NOMO-1 (cell line): ENCODE data around the gene NOP53.
"Not testable (repeated sequence)": the region's sequence is repeated elsewhere in the genome, so short reads cannot be mapped to it uniquely, and the experiment has no call there.

Experiments used
- DNase-seq, 2 experiments: peaks; one replicate each; lab custom pipeline; 2025; ENCODE audit not compliant: unreplicated experiment in 2 of 2; lab: John Stamatoyannopoulos, UW

NOP53 gene

DNA sequence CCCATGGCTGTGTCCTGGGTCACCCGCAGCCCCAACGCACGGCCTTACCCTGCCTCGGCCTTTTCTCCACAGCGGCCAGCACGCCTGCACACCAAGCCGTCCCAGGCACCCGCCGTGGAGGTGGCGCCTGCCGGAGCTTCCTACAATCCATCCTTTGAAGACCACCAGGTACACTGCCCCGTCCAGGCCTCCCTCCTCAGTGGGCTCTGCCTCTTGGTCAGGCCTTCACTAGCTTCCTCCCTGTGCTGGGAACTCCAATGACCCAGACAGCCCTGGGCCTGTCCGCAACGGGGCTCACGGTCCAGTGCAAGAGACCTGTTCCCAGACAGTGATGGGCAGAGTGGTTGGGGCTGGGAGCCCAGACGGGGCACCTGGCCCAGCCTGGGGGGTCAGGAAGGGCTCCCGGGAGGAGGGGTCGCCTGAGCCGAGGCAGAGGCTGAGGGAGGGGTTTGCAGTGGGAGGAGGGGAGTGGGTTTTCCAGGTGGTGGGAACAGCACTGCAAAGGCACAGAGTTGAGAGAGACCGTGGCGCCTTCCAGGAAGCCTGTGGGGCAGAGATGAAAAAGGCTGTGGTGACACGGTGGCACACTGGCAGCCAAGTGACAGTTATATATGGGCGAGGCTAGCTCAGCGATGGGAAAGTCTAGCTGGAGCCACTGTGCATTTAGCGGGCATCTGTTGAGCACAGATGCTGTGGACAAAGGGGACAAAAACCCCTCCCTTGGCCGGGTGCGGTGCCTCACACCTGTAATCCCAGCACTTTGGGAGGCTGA is 7.3 kb downstream of the NOP53 start:
- no peak for DNase-seq

DNA sequence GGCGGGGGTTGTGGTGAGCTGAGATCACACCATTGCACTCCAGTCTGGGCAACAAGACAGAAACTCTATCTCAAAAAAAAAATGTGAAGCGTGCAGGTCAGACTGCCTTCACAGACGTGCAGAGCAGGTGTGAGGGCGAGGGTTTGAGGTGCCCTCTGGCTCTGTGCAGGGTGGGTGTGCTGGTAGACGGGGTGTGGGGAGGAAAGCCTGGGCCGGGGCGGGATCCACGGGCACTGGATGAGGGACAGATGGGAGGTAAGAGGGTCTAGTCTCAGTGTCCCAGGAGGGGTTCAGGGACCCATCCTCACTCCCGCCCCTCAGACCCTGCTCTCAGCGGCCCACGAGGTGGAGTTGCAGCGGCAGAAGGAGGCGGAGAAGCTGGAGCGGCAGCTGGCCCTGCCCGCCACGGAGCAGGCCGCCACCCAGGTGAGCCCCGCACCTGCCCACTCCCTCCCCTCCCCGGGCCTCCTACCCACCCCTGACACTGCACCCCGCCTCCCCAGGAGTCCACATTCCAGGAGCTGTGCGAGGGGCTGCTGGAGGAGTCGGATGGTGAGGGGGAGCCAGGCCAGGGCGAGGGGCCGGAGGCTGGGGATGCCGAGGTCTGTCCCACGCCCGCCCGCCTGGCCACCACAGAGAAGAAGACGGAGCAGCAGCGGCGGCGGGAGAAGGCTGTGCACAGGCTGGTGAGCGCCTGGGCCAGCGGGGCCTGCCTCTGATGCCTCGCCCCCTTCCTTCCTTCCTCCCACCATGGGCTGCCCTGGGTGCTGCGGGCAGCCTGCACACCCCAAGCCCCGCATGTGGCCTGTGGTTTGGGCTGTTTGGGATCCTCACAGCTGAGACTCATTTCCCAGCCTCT is 9.1 kb downstream of the NOP53 start:
- no peak for DNase-seq

DNA sequence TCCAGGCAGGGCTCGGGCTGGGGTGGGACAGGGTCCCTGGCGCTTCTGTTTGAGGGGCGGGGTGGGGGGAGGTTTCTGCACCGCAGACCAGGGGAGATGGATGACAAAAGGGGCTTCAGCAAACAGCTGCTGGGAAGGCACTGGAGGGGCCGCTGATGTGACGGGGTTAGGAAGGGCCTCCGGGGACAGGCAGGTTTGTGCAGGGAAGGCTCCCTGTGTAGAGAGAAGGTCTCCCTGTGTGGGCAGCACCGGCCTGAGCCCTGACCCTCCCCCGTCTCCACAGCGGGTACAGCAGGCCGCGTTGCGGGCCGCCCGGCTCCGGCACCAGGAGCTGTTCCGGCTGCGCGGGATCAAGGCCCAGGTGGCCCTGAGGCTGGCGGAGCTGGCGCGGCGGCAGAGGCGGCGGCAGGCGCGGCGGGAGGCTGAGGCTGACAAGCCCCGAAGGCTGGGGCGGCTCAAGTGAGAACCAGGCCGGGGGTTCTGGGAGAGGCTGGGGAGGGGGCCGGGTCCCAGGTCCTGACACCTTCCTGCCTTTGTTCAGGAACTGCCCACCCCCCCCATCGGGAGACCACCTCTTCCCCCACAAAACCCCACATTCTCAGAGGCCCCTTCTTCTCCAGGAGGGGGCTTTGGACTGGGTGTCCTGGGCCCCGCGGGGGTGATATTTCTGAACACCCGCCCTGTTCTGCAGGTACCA is 9.9 kb downstream of the NOP53 start:
- no peak for DNase-seq

DNA sequence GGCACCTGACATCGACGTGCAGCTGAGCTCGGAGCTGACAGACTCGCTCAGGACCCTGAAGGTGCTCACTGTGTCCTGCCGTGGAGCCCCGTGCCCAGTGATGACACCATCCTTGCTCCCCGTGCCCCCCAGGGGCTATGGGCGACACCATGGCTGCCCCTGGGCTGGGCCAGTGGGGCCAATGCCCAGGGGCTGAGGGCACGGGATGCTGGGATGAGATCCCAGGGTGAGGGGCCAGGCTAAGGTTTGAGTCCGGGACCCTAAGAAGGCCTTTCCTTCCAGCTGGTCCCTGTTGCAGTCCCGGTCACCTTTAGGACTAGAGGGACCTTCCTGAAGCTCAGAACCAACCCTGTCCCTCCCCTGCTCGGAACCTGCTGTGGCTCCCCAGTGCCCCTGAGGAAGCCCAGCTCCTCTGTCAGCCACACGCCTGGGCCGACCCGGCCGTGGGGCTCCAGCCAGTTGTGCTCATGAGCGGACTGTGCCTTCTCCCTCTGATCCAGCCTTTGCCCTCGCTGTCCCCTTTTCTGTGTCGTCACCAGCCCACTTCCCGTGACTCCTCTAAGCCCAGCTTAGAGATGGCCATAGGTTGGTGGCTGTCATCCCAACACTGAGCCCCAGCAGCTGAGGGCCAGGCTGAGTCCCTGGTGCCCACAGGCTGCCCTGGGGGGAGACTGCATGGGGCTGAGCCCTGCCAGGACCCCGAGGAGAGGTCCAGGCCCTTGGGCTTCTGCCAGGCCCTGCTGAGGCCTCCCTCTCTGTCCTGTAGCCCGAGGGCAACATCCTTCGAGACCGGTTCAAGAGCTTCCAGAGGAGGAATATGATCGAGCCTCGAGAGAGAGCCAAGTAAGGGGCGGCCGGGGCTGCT is 10.6 kb downstream of the NOP53 start:
- no peak for DNase-seq

DNA sequence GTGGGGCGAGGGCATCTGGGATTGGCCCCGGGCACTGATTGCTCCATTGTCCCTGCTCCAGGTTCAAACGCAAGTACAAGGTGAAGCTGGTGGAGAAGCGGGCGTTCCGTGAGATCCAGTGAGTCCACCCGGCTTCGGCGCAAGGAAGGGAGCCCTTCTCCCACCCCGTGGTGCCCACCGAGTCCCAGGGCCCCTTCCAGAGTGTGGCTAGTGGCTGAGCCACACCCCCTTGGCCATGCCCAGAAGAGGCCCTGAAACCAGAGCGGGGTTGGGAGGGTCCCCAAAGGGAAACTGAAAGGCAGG is 11.2 kb downstream of the NOP53 start:
- DNase-seq, result no peak

DNA sequence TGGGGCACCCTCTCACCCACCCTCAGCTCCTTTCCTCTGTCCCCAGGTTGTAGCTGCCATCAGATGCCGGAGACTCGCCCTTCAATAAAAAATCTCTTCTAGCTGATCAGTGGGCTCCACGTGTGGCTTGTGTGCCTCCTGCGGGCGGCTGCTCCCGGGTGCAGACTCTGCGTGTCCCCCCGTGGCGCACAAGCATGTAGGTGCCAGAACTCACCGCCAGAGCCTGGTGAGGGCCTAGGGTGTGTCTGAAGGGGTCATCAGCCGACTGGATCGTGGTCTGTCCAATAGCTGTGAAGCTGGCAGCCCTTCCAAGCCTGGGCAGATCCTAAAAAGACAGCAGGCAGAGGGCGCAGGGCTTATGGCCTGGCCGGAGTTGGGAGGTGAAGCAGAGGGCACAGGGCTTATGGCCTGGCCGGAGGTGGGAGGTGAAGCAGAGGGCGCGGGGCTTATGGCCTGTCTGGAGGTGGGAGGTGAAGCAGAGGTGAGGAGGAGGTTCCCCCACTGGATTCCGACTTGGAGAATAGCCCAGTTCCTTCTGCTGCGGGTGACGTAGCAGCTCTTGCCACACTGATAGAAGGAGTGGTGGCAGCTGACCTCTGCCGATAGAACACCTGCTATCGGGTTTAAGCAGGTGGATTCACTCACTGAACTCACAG is 11.7 kb downstream of the NOP53 start:
- DNase-seq, result no peak

DNA sequence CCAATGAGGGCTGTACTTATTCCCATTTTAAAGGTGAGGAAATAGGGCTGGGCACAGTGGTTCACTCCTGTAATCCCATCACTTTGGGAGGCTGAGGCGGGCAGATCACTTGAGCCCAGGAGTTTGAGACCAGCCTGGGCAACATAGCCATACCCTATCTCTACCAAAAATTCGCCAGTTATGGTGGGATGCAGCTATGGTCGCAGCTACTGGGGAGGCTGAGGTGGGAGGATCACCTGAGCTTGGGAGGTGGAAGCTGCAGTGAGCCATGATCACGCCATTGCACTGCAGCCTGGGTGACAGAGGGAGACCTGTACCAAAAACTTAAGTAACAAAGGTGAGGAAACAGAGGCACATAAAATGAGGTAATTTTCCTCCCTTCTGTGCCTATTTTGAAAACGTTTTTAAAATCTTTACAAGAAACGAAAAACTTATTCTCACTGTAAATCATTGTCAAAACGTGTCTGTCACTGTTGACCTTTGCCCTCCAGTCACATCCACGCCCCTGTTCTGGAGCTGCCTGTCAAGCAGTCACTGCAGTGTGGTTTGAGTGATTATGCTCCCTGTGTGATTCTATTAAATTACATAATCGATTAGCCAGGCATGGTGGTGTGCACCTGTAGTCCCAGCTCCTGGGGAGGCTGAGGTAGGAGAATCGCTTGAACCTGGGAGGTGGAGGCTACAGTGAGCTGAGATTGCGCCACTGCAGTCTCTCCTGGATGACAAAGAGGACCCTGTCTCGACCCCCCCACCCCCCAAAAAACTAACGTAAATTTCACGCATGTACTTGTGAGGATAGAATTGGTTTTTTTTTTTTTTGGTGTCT is 12.5 kb downstream of the NOP53 start:
- DNase-seq, result no peak

DNA sequence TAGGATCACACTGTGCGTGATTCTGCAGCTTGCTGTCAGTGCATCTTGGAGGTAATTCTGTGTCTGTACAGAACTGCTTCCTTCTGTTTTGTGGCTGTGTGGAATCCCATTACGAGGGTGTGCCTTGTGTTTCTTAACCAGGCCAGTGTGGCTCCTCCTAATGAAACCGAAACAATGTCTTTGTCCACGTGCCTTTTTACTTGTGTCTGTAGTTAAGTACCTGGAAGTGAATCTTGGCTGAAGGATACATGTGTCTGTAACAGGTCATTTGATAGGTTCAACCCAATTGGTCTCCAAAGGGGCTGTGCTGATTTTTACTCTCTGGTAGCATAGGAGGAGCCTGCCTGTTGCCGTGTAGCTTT is 13.1 kb downstream of the NOP53 start:
- DNase-seq, result no peak

DNA sequence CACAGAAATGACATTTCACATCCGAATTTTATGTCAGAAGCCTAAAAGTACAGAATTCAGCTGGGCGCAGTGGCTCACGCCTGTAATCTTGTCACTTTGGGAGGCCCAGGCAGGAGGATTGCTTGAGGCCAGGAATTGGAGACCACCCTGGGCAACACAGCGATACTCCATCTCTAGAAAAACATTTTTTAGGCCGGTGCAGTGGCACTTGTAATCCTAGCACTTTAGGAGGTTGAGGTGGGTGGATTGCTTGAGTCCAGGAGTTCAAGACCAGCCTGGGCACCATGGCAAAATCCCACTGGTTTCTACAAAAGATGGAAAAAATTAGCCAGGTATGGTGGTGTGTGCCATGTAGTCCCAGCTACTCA is 15.3 kb downstream of the NOP53 start:
- DNase-seq, result no peak

DNA sequence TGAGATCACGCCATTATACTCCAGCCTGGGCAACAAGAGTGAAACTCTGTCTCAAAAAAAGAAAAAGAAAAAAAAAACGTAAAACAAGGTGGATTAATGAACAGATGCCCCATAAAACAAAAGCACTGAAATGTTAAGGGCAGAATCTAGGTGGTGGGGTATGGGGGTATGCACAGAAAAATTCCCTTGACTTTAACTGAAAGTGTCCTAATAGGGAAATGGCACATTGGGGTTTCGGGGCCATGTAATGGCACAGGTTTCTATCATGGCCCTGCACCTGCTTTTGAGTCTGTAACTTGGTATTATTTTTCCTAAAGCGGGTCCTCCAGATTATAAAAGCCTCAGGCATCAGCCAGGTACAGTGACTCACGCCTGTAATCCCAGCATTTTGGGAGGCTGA is 16.2 kb downstream of the NOP53 start:
- no peak for DNase-seq

DNA sequence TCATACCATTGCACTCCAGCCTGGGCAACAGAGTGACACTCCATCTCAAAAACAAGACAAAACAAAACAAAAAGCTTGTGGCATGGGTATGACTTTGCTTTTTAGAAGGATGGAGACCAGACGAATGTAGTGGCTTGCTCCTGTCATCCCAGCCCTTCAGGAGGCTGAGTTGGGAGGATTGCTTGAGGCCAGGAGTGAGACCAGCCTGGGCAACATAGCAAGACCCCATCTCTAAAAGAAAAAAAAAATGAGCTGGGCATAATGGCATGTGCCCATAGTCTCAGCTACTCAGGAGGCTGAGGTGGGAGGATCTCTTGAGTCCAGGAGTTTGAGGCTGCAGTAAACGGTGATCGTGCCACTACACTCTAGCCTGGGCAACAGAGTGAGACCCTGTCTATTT is 16.8 kb downstream of the NOP53 start:
- DNase-seq, result no peak

DNA sequence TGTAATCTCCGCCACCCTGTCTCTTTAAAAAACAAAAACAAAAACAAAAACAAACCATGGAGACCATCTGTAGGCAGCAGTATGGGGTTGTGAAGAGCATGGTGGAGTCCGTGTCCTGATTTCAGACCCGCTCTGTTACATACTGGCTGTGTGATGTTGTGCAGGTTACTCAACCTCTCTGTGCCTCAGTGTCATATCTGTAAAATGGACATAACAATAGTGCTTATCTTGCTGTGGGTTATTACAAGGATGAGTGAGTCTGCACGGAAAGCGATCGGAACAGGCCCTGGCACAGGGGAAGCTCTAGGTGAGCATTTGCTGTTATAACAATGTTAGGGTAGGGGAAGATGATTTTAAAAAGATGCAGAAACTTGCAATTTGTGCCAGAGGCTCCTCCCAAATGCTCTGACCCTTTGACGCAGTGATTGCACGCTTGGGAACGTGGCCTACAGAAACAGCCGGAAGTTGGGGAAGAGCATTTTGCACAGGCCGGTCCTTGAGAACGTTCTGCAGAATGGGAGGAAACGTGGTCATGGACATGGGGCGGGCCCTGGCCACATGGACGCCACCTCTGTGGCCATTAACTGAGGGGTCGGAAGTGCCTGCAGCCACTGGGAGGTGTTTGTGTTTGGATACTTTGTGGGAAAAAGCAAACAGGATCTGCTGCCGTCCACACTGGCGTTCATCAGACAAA is 17.4 kb downstream of the NOP53 start:
- DNase-seq, result no peak

DNA sequence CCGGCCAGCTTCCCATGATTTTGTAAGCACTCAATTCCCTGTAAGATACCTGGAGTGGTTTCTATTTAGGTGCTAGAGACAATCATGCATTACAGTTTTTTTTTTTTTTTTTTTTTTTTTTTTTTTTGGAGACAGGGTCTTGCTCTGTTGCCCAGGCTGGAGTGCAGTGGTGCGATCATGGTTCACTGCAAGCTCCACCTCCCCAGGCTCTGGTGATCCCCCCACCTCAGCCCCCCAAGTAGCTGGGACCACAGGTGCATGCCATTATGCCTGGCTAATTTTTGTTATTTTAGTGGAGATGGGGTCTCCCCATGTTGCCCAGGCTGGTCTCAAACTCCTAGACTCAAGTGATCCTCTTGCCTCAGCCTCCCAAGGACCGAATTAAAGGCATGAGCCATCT is 19.4 kb downstream of the NOP53 start:
- not testable (repeated sequence) for DNase-seq

DNA sequence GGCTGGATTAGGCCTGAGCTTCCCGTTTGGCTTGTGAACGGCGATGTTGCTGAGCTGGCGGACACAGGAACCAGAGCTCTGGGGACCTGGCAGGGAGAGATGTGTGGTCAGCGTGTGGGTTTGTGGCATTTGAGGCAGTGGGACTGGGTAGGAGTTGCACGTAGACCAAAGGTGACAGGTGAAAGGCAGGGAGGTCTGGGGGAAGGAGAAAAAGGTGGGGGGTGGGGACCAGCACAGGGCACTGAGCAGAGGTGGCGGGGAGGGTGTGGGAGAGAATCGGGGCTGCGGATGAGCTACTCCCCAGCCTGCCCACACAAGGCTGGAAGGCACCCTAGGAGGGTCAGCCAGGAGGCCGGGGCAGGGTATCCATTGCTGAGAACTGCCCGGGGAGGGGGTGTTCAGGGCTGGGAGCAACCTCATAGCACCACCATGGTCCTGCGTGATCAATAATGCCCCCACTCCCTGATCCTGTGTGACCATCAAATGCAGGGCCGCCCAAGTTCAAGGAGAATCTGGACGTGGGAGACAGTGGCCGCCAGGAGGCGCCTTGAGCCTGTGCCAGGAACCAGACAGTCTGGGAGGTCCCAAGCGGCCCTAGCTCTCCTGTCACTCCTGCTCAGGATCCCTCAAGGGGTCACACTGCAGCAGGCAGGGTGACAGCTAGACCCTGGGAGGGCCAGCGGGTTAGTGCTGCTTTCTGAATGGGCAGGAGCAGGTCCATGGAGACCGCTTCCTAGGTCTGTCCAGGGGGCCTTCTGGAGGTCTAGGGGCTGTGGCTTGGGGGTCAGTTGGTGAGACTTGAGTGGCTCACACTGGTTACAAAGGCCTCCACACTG is 20.4 kb downstream of the NOP53 start:
- DNase-seq, result peak; percentile 12 to 35

DNA sequence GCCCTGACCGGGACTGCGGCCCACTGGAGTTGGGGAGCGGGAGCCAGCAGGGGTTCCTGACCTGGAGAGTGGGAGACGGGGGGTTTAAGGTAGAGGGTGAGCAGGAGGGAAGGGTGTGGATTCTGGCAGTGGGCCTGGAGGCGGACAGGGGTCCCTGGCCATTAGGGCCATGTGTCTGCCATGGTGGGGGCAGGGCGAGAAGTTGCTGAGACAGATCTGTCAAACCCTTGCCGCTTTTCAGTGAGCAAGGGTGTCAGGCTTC is 20.9 kb downstream of the NOP53 start:
- no peak for DNase-seq

DNA sequence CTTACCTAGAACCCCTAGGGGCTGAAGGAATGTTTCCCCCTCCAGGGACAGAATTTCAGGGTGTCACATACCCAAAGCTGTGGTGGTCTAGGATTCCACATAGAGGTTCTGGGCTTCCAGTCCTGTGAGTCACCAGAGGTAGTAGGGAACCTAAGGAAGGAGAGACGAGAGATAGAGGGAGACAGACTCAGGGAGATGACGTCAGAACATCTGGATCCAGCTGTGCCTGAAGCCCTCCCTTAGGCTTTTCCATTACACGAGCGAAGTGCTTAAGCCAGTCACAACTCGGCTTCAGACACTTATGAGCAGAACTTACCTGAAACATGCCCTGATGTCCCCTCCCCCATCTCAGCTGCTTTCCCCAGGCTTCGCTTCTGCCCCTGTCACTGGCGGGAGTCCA is 21.3 kb downstream of the NOP53 start:
- DNase-seq, result no peak

DNA sequence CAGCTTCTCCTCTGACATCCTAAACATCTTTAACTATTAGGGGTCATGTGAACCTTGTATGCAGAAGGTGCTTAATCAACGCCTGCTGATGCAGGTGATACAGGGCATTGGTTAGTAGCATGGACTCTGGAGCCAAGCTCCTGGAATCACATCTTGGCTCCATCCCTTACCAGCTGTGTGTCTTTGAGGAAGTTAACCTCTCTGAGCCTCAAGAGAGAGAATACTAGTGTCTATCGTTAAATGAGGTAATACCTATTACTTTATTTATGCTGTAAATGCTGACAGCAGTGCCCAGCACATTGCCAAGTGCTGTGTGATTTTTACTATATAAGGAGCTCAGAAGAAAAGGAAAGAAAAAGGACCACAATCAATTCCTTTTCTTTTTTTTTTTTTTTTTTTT is 22.0 kb downstream of the NOP53 start:
- DNase-seq, result no peak

DNA sequence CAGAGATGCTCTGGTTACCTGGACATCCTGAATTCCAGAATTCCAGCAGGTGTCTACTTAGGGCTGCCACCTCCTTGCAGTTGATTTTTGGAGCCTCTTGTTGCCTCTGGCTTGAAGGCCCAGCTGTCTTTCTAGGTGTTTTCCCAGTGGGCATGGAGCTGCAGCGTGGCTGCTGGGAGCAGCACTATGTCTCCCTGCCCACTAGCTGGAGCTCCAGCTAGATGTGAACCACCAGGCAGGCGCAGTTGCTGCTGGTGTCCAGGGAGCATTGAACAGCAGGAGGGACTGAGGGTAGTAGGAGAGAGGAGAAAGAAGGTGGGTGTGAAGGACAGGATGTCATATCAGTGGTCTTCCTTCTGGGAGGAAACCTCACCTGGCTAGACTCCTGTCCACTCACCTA is 23.3 kb downstream of the NOP53 start:
- DNase-seq, result no peak
